Measurements from ENCODE around the gene C1GALT1.
"Not testable (repeated sequence)": the region's sequence is repeated elsewhere in the genome, so short reads cannot be mapped to it uniquely, and the experiment has no call there.

The C1GALT1 gene

GRCh38 chr7:7166318-7166717, 16.0 kb upstream of the C1GALT1 start:
- DNase-seq (ENCODE audit: low read depth in 2 of 2, low spot score in 1 of 2) = no peak

GRCh38 chr7:7169296-7169695, 13.0 kb upstream of the C1GALT1 start:
- no peak for DNase-seq (ENCODE audit: low read depth in 2 of 2, low spot score in 1 of 2)

DNA sequence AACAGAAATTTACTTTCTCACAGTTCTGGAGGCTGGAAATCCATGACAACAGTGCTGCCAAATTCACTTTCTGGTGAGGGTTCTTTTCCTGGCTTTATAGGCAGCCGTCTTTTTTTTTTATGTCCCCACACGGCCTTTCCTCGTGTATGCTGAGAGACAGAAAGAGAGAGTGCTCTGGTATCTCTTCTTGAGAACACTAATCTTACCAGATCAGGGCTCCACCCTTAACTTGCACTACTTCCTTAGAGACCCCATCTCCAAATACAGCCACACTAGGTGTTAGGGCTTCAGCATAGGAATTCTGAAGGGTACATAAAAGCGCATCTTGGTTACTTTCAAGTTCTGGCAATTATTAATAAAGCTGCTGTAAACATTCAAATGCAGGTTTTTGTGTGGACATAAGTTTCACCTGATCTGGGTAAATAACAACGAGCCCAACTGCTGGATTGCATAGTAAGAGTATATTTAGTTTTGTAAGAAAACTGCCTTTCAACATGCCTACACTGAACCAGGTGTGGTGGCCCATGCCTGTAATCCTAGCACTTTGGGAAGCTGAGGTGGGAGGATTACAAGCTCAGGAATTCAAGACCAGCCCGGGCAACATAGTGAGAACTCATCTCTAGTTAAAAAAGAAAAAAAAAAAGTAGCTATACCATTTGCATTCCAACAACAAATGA, 8.2 kb upstream of the C1GALT1 start:
- DNase-seq (ENCODE audit: low read depth in 2 of 2, low spot score in 1 of 2) = no peak

DNA sequence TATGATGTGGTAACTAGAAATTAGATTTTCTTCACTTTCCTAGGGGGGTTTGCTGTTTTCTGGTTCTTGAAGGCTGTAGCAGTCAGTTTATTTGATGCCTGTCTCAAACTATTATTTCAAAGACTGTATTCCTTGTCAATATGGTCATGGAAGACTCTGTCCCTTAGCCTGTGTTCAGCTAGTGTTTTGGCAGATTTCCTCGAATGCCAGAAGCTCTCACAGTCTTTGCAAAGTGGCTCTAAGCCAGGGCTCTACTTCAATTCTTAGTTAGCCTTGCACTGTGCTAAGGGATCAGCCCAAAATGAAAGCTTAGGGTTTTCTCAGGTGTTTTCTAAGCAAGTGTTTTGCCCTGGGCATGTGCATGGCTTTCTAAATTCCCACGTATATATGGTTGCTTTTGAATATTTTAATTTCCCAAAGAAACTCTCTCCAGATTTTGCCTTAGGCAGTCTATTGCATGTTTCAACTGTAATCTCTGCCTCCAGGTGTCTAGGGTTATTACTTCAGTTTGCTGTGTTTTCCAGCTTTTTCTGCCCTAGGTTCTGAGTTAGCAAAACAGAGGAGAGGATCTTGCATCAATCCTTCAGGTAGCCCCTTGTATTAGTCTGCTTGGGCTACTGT, 7.2 kb upstream of the C1GALT1 start:
- no peak for DNase-seq (ENCODE audit: low read depth in 2 of 2, low spot score in 1 of 2)

- no peak for DNase-seq (ENCODE audit: low read depth in 2 of 2, low spot score in 1 of 2)
Observed at GRCh38 chr7:7176406-7177043, 5.8 kb upstream of the C1GALT1 start.

DNA sequence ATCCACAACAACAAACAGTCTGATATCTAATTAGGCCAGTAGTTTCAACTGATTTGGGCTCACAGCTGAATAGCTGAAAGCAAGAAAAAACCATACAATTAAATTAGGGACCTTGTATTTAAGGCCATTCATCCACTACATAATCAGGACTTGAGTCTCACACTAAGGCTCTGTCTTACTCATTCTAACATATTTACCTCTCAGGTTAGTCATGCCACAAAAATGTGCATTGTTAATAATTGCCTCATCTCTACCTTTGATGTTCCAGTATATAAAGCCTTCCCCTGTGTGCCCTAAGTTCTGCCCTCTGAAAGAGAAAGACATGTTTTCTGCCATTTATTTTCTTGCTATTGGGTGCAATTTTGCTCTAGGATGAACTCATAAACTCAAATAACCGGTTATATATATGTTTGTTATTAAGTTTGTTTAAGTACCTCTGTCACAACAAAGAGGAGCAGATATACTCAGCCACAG, 5.3 kb upstream of the C1GALT1 start:
- no peak for DNase-seq (ENCODE audit: low read depth in 2 of 2, low spot score in 1 of 2)

- DNase-seq (ENCODE audit: low read depth in 2 of 2, low spot score in 1 of 2) = no peak
Observed at GRCh38 chr7:7178081-7178480, 4.3 kb upstream of the C1GALT1 start.

DNA sequence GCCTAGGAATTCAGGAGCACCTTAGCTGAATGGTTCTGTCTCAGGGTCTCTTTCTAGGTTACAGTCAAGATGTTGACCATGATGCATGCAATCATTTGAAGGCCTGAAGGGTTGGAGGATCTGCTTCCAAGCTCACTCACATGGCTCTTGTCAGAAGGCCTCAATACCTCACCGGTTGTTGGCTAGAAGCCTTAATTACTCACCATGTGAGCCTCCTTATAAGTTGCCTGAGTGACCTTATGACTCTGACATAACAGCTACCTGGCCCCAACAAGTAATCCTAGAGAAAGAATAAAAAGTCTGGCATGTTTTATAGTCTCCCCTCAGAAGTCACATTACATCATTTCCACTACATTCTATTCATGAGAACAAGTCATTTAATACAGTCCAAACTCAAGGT, 3.4 kb upstream of the C1GALT1 start:
- no peak for DNase-seq (ENCODE audit: low read depth in 2 of 2, low spot score in 1 of 2)

DNA sequence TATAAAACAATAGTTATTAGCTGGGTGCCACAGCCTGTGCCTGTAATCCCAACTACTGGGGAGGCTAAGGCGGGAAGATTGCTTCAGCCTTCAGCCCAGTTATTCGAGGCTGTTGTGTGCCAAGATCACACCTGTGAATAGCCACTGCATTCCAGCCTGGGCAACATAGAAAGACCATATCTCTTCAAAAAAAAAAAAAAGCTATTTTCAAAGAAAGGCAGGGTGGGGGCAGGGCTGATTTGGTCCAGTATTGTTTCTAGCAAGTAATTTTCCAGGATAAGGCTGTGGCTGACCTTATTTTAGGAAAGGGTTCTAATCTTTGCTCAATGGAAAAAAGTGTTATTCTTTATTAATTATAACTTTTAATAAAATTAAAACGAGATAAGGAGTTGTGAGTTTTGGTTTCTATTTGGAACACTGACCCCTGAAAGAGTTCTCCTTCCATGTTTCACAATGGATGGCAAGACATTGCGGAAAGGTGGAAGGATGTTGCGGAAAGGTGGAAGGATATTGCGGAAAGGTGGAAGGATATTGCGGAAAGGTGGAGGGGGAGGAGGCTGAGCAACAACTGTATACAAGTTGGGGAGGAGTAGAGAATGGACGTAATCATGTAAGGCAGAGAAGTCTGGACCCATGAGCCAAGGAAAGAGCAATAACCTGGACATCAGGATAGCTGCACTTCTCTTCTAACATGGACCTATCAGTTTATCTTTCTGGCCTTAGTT, 1.5 kb upstream of the C1GALT1 start:
- DNase-seq (ENCODE audit: low read depth in 2 of 2, low spot score in 1 of 2) = no peak

GRCh38 chr7:7181519-7182155, 707 bp upstream of the C1GALT1 start:
- DNase-seq (ENCODE audit: low read depth in 2 of 2, low spot score in 1 of 2) = peak; percentile 4 to 14

GRCh38 chr7:7183061-7183837, 905 bp downstream of the C1GALT1 start:
- DNase-seq (ENCODE audit: low read depth in 2 of 2, low spot score in 1 of 2) = peak in 1 of 2 donors; percentile 10

- DNase-seq (ENCODE audit: low read depth in 2 of 2, low spot score in 1 of 2) = no peak
Observed at GRCh38 chr7:7183838-7184463, 1.6 kb downstream of the C1GALT1 start.

- DNase-seq (ENCODE audit: low read depth in 2 of 2, low spot score in 1 of 2) = no peak
Observed at GRCh38 chr7:7185371-7185989, 3.1 kb downstream of the C1GALT1 start.

- no peak for DNase-seq (ENCODE audit: low read depth in 2 of 2, low spot score in 1 of 2)
Observed at GRCh38 chr7:7188091-7188490, 5.7 kb downstream of the C1GALT1 start.

GRCh38 chr7:7188742-7189141, 6.4 kb downstream of the C1GALT1 start:
- DNase-seq (ENCODE audit: low read depth in 2 of 2, low spot score in 1 of 2) = no peak

DNA sequence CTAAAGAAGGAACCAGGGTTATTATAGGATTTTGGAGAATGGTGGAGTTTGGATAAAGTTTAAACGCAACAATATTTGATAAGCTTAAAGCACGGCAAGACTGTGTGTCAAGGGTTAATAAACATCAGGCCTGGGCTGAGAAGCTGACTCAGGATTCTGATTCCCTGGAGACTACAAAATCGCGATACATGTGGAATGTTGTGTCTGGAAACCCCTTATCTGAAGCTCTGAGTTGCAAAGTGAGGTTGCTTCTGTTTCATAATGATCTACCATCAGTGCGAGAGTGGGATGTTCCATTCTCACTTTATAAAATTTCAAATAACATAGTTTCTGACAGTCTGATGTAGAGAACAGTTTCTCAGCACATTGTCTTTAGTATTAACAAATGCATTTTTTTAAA, 7.8 kb downstream of the C1GALT1 start:
- DNase-seq (ENCODE audit: low read depth in 2 of 2, low spot score in 1 of 2) = no peak

DNA sequence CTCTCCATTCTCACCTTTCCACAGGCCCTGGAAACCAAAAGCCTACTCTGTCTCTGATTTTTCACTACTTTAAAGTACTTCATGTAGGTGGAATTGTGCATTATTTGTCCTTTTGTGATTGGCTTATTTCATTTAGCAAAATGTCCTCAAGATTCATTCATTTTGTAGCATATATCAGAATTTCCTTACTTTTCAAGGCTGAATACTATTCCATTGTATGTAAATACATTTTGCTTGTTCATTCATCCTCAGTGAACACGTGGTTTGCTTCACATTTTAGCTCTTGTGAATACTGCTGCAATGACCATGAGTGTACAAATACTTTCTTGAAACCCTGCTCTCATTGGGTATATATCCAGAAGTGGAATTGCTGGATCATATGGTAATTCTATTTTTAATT, 8.8 kb downstream of the C1GALT1 start:
- DNase-seq (ENCODE audit: low read depth in 2 of 2, low spot score in 1 of 2) = no peak

DNA sequence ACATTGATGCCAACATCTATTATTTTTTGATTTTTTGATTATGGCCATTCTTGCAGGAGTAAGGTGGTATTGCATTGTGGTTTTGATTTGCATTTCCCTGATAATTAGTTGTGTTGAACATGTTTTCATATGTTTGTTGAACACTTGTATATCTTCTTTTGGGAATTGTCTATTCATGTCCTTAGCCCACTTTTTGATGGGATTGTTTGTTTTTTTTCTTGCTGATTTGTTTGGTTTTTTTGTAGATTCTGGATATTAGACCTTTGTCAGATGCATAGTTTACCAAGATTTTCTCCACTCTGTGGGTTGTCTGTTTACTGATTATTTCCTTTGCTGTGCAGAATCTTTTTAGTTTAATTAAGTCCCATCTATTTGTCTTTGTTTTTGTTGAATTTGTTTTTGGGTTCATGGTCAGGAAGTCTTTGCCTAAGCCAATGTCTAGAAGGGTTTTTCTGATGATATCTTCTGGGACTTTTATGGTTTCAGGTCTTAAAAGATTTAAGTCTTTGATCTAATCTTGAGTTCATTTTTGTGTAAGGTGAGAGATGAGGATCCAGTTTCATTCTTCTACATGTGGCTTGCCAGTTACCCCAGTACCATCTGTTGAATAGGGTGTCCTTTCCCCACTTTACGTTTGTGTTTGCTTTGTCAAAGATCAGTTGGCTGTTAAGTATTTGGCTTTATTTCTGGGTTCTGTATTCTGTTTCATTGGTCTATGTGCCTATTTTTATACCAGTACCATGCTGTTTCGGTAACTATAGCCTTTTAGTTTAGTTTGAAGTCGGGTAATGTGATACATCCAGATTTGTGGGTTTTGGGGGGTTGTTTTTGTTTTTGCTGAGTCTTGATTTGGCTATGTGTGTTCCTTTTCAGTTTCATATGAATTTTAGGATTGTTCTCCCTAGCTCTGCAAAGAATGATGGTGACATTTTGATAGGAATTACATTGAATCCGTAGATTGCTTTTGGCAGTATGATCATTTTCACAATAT, 10.7 kb downstream of the C1GALT1 start:
- not testable (repeated sequence) for DNase-seq (ENCODE audit: low read depth in 2 of 2, low spot score in 1 of 2)
